GM20000 (cell line): Measurements from ENCODE around the gene SLC6A7.
"Not testable (repeated sequence)": the region's sequence is repeated elsewhere in the genome, so short reads cannot be mapped to it uniquely, and the experiment has no call there.

Source experiments
- DNase-seq: peaks from one replicate; pipeline ENCODE4 v3.0.0; 2012; ENCODE audit warnings: low spot score
- TF ChIP-seq, protein P1 (sequence below): IDR thresholded peaks from 2 replicates; pipeline ENCODE4 v1.5.1; 2012; ENCODE audit warnings: mild to moderate bottlenecking, control low read depth; ENCODE audit errors: extremely low read depth, missing control alignments

The SLC6A7 gene

DNA sequence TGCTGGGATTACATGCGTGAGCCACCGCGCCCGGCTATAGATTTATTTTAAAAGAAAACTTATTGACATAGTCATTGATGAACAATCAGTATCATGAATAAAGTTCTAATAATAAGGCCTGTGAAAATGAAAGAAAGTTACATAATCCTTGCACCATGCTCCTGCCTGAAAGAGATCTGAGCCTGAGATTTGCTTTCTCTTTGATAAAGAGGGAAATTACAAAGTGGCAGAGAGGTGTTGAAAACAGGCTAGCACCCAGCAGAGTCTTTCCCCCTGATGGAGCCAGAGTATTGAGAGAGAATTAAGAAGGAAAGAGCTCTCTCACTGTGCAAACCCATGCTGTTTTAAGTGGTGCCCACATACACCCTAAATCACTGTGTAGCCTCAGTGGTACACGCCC, 37.2 kb downstream of the SLC6A7 start:
- TF ChIP-seq, protein P1, sequence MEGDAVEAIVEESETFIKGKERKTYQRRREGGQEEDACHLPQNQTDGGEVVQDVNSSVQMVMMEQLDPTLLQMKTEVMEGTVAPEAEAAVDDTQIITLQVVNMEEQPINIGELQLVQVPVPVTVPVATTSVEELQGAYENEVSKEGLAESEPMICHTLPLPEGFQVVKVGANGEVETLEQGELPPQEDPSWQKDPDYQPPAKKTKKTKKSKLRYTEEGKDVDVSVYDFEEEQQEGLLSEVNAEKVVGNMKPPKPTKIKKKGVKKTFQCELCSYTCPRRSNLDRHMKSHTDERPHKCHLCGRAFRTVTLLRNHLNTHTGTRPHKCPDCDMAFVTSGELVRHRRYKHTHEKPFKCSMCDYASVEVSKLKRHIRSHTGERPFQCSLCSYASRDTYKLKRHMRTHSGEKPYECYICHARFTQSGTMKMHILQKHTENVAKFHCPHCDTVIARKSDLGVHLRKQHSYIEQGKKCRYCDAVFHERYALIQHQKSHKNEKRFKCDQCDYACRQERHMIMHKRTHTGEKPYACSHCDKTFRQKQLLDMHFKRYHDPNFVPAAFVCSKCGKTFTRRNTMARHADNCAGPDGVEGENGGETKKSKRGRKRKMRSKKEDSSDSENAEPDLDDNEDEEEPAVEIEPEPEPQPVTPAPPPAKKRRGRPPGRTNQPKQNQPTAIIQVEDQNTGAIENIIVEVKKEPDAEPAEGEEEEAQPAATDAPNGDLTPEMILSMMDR, result no peak
- DNase-seq, result no peak

DNA sequence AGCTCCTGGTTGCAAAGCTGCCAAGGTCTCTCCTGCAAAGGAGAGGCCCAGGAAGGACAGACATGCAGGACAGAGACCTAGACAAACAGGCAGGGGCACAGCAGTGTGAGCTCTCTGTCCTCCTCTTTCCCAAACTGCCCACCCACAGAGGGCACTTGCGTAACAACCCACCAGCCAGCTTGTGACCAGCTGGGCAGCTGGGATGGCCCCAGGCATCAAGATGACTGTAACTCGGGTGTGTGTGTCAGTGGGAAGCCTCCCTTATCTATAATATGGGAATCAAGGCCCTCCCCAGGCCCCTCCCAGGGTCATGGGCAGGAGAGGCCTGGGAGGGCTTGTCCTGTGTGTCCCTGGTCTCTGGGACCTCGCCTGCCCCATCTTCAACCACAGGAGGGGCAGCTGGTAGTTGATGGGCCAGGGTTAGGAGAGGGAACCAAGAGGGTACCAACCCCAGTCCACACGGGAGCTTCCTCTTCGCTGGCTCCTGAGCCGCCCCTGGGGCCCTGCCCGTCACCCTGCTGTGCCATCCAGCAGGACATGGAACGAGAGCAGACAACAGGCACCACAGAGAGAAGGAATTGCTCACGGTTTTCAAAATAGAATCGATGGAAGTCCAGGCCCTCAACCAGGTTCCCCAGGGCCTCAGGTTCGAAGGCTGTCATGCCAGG, 37.9 kb downstream of the SLC6A7 start:
- TF ChIP-seq, protein P1, result no peak
- DNase-seq, result no peak

DNA sequence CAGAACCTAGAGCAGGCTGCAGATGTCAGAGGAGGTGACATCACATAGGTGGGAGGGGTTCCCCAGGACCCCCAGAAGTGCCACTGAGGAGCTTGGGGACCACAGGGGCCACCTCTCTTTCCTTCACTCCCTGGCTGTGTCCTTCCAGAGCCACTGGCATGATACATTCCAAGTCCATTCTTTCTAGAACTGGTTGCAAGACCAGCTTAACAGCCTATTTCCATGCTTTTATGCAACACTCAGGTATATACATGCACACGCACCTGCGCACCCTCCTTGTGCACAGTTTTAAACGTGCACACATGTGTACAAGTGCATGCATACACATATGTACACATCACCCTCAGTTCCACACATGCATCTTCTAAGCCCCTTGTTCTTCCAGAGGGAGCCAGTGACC, 39.7 kb downstream of the SLC6A7 start:
- TF ChIP-seq, protein P1, result no peak
- no peak for DNase-seq

DNA sequence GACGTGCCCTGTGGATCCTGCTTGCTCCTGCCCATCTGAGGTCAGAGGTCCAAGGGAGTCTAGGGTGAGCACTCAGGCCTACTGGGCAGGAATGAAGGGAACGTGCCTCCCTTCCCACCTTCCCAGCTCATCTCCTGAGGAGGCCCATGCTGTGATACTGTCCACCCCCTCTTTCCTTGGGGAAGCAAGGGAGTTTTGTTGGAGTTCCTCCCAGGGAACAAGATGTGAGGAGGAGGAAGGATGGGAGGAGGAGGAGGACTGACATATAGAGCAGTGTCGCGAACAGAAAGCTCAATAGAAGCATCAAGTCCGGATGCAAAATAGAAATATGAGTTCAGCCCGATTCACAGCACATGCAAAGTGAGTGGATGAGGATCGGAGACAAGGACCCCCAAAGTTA, 41.0 kb downstream of the SLC6A7 start:
- TF ChIP-seq, protein P1, result no peak
- DNase-seq, result no peak

DNA sequence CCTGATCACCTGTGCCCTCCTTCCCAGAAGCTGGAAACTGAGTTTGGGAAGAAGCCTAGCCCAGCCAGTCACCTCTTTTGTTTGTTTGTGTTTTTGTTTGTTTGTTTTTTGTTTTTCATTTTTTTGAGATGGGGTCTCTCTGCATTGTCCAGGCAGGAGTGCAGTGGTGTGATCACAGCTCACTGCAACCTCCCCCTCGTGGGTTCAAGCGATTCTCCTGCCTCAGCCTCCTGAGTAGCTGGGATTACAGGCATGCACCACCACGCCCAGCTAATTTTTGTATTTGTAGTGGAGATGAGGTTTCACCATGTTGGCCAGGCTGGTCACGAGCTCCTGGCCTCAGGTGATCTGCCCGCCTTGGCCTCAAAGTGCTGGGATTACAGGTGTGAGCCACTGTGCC, 43.8 kb downstream of the SLC6A7 start:
- DNase-seq, result not testable (repeated sequence)

DNA sequence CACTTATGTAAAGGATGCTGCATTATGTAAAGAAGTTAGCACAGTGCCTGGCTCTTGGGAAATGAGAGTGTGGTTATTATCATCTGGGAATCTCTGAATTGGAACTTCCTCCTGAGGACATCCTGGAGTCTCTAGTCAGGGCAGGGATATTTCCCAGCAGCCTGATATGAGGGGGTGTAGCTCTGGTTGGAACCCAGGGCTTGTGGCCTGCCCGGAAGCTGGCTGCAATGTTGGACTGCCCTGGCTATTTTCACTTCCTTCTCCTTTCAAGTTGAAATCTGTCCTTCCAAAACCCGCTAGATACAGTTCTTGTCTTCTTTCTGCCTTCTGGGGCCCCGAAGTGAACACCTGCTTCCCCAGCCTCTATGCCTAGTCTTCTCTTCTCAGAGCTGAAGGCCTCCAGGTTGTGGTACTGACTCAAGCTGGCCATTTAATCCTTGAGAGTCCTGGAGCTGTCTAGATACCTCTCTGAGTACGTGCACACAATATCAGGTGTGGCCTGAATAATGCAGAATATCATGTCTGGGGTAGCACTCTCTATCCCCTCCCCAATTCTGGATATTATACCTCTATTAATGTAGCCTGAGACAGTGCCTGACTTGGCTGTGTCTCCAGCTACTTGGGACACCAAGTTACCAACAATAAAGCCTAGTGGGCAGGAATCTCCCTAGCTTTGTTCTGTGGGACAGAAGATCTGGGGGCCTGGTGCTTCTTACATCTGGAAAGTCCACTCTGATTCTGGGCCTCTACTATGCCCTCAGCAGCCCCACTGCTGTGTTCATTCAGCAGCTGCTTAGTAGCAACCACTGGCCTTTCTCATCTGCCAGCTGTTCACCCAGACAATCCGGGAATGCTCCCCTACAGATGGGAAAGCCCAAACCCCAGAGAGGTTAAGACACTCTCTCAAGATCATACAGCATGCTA, 45.0 kb downstream of the SLC6A7 start:
- no peak for DNase-seq
- TF ChIP-seq, protein P1, result no peak

DNA sequence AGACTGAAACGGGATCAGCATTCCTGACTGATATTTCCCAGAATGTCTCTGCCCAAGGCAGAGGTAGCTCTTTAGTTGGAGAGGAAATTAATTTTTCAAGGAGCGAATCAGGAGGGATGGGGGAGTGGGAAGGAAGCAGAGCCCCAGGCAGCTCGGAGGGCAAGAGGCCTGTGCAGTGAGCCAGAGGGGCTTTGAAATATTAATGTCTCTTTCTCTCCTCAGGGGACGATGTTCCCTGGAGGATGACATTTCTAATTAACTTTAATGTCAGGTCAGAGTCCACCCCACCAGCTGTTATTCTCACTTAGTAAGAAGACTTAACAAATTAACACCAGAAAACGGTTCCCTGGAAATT, 45.6 kb downstream of the SLC6A7 start:
- TF ChIP-seq, protein P1, result no peak
- no peak for DNase-seq
